ENCODE results near the gene FAM107B.
"Not testable (repeated sequence)": the region's sequence is repeated elsewhere in the genome, so short reads cannot be mapped to it uniquely, and the experiment has no call there.

Gene FAM107B

GRCh38 chr10:14601326-14601725 is 173.4 kb downstream of the FAM107B start:
- no peak for DNase-seq (ENCODE audit: low read depth)

DNA sequence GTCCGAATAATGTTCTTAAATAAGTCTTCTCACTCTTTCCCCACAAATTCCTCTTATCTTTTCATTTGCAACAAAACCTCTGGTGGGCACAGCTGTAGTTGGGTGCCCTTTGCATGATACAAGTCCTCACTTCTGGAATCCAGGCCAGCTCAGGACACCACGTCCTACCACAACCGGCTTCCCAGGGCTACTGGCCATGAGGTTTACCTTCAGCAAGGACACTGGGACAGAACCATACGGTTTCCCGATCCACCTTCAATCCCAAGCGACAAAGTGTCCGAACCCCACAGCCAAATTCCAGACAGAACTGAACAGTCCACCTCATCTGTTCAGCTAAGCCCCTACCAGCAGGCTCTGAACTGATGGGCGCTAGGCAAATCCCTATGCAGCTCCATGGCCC is 174.6 kb downstream of the FAM107B start:
- no peak for DNase-seq (ENCODE audit: low read depth)

- DNase-seq (ENCODE audit: low read depth): no peak
These were observed 175.6 kb downstream of the FAM107B start for GRCh38 chr10:14598809-14599764.

DNA sequence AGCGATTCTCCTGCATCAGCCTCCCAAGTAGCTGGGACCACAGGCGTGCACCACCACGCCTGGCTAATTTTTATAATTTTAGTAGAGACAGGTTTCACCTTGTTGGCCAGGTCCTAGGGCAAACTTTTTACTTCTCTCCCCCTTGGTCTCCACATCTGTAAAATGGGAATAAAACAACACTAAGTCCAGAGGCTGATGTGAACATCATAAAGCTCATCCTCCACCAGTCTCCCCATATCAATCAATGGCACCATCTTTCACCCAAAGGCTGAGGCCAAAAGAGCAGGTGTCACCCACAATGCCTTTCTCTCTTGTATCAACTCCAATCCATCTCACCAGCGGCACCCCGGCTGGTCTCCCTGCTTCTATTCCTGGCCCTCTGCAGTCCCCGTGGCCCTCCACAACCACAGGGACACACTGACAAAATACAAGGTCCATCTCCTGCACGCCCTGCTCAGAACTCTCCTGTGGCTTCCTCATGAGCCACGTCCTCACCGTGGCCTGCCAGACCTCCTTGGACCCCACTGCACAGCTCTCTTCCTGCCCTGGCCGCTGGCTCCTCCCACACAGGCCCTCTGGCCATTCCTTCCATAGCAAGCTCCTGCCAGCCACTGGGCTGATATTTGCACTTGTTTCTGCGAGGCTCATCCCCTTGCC is 179.0 kb downstream of the FAM107B start:
- no peak for DNase-seq (ENCODE audit: low read depth)

GRCh38 chr10:14594878-14595525 is 179.7 kb downstream of the FAM107B start:
- no peak for DNase-seq (ENCODE audit: low read depth)

- DNase-seq (ENCODE audit: low read depth): no peak
These were observed 180.9 kb downstream of the FAM107B start for GRCh38 chr10:14593806-14594205.

GRCh38 chr10:14592566-14592965 is 182.1 kb downstream of the FAM107B start:
- no peak for DNase-seq (ENCODE audit: low read depth)

GRCh38 chr10:14592026-14592425 is 182.7 kb downstream of the FAM107B start:
- no peak for DNase-seq (ENCODE audit: low read depth)

- not testable (repeated sequence) for DNase-seq (ENCODE audit: low read depth)
These were observed 185.8 kb downstream of the FAM107B start for GRCh38 chr10:14588938-14589294.

DNA sequence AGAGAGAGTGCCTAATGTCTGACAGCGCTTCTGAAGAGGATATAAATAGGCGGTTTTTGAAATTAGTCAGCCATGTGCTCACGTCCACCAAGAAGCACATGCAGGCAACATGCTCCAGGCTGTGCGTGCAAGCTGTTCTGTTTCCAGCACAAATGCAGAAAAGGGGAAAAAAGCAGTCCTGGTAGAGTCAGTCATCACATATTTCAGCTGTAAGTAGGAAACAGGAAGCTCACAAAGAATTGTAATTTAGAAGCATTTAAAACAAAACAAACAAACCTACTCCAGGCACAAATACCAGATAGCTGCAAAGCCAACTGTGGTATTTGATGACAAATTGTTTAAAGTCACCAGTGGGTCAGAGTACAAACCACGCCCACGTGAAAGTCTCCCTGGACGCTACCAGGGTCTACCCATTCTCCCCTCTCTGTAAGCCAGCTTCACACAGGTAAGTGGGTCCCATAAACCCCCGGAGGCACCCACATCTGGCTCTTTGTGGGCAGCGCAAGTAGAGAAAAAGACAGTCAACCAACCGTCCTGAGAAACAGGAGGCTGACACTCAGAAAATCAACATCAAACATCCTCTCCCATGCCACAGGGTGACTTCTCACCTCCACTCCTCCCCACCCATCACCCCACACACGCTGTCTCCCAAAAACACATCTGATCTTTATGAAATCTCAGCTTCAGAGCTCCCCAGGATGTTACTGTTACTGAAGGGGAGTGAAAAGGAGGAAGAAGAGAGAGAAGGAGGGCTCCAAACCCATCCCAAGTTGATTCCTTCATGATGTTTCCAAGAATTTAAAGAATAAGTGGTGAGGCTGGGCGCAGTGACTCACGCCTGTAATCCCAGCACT is 186.4 kb downstream of the FAM107B start:
- DNase-seq (ENCODE audit: low read depth): no peak

DNA sequence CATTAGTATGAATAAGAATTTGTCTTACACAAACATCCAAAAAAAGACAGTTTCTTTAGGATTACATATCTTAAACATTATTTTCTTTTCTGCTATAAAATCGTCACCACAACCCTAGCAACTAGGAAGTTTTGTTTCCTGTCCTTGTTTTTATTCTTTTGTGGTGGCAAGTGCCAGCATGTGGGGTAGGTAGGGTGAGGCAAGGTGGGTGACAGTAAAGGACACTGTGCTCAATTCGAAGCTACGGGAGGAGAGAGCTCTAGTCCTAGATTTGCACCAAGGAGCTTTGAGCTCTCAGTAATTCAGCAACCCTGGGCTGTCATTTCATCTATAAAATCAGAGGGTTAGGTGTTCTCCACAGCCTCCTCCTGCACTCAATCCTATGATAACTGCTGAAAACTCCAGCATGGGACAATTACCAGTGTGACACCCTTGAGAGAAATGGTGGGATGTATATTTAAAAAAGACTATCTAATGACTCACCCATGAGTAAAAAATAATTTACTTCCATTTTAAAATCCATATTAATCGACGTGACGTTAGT is 187.1 kb downstream of the FAM107B start:
- no peak for DNase-seq (ENCODE audit: low read depth)

- DNase-seq (ENCODE audit: low read depth): no peak
These were observed 187.8 kb downstream of the FAM107B start for GRCh38 chr10:14586901-14587300.

DNA sequence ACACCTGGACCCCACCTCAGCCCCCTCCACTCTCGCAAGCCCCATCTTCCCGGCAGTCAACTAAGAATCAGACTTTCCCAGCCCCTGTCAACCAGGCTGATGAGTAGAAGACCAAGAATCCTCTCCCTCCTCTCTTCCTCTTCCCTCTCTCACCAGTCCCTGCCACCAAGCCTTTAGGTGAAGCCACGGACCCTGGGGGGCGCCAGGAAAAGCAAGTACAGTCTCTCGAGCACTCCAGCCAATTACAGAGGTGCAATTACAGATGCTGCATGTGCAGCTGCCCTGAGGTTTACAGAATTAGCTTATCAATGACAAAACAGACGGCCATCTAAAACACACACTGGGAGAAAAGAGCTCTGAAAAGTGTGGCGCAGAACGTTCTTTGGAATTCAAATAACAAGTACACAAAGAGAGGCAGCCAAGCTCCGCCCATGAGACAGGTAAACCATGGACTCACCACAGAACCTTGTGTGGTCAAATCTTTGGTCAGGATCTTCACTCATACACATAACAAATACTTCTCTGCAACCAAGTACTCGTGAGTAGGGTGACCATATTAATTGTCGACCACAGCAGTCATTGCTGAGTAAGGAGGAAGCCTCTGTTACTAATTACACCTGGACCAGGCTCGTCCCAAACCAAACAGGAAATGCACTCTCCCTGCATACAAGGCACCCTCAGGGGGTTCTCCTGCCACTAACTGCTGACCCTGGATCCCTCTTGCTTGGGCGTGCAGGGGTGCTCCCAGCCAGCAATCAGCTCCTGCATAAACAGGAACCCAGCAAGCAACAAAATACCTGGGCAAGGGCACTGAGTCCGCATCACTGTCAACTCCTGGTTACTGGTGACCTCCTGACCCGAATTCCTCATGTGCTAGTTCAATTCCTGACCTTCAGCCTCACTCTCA is 189.2 kb downstream of the FAM107B start:
- DNase-seq (ENCODE audit: low read depth): no peak

DNA sequence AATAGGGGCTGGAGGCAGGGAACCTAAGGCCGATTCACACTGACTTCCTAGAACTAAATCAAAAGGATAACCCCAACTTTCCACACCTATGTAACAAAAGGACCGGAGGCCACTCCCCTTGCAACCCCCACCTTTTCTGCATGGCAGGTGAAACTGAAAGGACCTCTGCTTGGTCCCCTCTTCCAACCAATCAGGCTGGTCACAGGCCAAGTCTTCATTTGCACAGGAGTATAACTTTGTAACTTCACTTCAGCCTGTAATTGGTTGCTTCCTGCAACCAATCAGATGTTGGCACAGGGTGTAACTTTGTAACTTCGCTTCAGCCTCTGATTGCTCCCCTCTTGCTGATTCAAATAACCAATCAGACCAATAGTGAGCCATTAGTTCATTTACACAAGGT is 190.0 kb downstream of the FAM107B start:
- no peak for DNase-seq (ENCODE audit: low read depth)

DNA sequence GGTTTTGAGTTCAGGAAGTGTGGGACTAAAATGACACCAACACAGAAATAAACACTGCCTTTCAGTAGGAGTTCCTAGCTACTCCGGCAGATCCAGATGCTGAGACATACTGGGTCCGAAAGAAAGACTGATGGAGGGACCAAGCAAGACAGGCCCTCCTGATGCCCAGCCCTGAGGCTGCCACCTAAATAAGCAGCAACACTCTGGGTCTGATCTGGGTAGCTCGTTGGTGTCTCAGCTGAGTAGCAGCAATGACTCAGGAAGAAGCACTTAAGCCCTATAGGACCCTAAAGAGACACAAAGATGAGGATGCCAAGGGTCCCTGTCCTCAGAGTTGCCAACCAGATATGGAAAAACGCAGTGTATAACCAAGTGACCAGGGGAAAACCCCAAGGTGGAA is 190.7 kb downstream of the FAM107B start:
- no peak for DNase-seq (ENCODE audit: low read depth)

DNA sequence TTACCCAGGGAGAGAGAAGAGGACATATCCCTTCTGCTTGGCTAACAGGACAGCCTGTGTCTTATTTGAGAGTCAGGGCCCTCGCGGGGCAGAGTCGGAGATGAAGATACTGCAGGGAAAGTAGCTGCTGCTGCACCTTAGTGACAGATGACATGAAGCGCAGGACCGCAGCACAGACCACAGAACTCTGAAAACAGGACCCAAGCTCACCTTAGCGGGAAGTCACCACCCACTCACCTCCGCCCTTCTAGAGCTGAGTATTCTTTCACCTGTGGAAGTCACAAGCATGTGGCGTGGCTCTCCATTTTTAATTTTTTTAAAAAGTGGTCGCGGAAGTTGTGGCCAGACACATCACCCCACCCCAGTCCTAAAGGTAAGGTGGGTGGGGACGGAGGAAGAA is 191.4 kb downstream of the FAM107B start:
- DNase-seq (ENCODE audit: low read depth): peak; percentile 61

DNA sequence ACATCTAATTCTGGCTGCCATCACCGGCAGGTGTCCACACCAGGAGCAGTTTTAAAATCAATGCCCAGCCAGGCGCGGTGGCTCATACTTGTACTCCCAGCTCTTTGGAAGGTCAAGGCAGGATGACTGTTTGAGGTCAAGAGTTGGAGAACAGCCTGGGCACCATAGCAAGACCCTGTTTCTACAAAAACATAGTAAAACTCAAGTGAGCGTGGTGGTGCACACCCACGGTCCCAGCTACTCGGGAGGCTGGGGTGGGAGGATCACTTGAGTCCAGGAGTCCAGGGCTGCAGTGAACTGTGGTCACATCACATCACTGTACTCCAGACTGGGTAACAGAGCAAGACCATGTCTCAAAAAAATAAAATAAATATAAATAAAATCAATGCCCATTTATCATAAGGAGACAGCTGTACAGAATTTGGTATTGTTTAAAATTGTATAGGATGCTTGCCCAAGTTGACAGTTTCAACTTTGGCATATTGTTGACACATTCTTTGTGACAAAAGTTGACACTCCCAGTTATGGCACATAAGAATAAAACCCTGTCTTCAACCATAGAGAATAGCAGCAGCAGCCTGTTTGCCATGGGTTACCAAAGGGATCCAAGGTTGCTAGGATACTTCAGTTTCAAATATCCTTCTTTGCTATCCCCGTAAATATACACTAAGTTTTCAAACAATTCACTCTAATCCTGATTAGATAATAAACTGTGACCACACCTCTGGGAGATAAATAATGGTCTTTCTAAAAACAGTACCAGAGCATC is 193.0 kb downstream of the FAM107B start:
- no peak for DNase-seq (ENCODE audit: low read depth)

GRCh38 chr10:14580671-14581332 is 193.9 kb downstream of the FAM107B start:
- no peak for DNase-seq (ENCODE audit: low read depth)

GRCh38 chr10:14579405-14579804 is 195.3 kb downstream of the FAM107B start:
- DNase-seq (ENCODE audit: low read depth): no peak
